GM21423 (cell line): Measurements from ENCODE around the gene FOXRED2.
"Not testable (repeated sequence)": the region's sequence is repeated elsewhere in the genome, so short reads cannot be mapped to it uniquely, and the experiment has no call there.

ENCODE experiments used
- ATAC-seq: cut with Tn5 transposase; IDR thresholded peaks from one replicate; pipeline ENCODE4 v1.9.1; 2021; ENCODE audit warnings: mild to moderate bottlenecking, moderate library complexity; ENCODE audit not compliant: unreplicated experiment

FOXRED2 gene

DNA sequence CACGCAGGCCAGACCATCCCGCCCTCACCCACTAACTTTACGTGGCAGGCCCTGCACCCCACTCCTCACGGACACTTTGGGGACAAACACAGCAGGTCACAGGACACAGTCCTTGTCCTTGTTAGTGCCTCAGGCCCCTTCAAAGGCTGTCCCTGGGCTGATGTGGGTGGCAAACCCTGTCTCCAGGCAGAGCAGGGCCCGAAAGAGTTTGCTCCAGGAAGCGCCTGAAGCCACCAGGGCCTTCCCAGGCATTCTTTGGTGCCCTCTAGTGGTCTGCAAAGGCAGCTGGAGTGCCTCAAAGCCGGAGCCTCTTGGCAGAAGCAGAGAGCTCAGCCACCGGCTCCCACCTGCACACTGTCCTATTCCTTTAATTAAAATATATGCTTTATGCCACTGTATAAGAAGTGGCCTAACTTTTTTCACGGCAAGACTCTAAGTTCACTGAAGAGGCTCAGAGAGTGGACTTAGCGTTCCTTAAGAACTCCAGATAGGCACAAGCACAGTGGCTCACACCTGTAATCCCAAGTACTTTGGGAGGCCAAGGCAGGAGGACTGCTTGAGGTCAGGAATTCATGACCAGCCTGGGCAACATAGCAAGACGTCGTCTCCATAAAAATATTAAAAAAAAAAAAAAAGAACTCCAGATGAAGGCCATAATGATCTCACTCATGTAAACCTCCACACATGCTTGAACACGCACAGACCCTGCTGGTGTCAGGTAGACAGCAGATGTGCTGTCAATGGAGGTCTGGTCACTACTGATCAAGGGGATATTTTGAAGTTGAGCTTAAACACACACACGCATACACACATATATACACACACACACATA is 36.5 kb downstream of the FOXRED2 start:
- ATAC-seq = peak; percentile 59

DNA sequence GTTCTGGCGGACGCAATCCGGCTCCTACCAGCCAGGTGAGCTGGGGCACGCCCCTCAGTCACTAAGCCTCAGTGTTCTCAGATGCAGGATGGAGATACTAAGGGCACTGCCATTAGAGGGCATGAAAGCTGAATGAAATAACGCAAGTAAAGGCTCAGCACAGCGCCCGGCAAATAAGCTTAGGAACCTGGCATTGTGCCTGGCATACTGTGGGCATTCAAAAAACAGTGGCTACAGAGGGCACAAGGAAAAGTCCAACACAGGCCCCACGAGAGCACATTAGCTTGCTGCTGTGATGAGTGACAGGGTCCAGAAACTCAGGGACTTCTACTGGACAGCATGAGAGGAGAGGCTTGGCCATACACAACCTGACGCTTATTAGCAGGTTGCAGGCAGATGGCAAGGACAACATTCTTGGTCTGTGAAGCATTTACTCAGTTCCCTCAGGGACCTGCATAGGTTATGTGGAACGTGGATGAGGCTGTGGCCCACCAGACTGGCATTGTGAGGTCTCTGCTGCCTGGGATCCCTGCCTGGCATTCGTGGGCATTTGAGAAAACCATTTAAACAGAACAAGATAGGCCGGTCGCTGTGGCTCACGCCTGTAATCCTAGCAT is 37.6 kb downstream of the FOXRED2 start:
- ATAC-seq = no peak

DNA sequence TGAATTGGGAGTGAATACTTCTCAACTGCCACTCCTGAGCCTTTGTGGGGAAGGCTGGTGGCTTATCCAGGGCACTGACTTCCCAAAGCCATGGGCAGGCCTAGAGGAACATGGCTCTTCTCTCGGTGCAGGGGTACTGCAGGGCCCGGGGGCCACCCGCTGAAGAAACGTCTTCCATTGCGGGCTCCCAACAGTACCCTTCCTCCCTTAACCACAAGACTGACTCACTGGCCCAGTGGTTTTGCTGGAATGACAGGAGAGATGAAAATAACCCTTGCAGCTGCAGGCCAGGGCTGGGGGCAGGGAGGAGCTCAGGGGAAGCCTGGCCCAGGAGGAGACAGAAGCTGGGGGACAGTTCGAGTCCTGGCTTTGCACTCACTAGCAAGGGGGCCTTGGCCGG is 38.9 kb downstream of the FOXRED2 start:
- ATAC-seq = no peak

DNA sequence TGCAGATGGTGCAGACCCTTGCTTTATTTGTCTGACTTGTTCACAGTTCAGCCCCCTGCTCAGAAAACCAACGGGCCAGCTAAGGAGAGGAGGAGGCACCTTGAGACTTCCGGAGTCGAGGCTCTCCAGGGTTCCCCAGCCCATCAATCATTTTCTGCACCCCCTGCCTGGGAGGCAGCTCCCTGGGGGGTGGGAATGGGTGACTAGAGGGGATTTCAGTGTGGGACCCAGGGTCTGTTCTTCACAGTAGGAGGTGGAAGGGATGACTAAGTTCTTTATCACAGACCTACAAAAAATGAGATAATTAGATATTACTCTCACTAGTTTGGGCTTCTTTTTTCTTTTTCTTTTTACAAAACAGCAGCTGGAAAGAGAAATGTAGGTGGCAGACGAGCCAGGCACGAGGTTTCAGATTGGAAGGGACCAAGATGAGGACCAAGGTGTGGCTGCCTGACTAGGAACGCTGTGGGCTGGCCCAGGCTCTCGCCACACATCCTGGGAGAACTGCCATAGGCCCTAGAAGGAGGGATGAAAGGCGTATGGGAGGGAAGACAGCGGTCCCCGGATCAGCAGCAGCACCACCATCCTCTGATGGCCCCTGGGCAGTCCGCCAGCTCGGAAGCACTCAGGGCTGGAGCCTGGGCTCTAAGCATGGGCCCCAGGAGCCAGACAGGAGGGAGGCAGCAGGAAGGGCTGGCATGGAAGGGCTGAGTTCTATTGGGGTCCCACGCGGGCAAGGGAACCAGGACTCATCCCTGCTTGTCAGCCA is 39.6 kb downstream of the FOXRED2 start:
- no peak for ATAC-seq

DNA sequence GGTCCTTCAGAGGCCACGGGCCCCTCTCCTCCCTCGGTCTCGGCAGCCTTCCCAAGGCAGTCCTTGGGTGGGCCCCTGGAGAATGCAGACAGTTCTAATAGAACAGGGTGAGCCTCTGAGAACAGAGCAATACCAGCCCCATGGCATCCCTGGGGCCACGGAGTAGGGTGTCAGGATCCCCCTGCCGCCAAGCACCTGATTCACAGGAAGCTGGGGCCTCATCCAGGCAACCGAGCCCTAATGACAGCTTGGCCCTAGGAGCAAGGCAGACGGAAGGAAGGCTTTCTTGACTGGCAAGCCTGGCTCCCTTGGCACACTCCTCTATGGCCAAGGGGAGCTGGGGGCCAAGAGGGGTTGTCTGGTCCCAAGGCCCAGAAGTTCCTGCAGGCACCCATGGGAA is 40.6 kb downstream of the FOXRED2 start:
- ATAC-seq = no peak

DNA sequence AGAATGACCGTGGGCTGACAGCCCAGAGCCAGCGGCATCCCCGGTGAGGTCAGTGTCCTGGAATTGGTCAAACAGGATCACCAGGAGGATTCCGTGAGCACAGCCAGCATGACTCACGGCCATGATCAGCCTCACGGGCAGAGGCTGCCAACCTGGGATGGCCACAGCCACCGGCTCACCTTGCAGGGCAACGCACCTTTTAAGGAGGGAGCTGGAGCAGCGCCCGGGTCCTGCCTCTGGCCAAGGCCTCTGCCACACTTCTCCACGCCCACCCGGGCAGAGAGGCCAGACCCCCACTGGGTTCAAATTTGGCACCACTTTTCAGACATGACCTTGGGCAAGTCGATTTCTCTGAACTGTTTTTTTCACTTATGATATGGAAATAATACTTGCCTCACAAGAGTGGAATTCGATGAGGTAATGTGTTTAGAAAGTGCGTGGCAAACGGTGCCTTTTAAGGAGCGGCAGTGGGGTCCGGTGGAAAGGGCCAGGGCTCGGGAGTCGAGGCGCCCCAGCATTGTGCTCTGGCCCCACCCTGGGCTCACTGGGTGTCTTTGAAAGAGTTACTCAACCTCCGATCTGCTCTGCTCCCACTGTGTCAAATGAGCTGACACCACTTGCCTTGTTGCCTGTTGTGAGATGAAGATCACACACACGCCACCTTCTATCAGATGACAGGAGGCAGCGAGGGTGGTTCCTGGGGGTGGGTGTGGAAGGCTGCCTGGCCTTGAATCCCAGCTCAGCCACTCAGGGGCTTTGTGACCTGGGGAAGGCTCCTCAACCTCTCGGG is 41.4 kb downstream of the FOXRED2 start:
- ATAC-seq = no peak

DNA sequence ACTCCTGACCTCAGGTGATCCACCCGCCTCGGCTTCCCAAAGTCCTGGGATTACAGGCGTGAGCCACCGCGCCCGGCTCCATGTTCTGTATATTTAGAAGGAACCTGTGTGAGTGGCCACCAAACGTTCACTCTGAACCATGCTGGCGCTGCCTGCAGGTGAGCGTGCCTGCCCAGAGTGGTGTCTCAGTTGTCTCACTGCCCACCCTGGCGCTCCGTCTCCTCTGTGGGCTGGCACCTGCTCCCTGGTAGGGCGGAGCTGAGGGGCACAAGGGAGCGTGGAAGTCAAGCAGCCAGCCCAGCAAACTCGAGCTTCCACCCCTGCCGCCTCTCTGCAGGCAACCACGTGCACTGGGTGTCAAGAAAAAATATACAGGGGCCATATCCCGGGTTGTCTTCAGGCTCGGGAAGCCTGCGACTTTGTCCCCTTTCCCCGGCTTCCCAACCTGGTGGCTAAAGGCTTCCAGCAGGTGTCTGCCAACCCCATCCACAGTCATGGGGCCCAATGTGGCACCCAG is 42.1 kb downstream of the FOXRED2 start:
- ATAC-seq = no peak

DNA sequence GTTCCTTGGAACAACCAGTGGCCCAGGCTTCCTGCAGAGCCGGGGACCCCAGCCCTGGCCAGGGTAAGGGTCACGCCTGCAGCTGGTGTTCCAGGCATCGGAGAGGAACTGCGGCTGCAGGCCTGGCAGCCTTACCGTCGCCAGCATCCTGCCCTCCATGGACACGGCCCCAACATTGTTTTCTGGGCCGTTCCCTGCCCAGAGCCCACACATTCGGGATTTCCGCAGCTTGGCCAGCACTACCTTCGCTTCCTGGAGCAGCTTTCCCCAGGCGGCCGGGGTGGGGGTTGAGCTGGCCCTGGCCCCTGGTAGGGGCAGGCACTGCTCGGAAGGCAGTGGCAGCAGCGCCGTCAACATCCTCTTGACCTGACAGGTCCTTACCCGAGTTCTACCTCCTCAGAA is 43.1 kb downstream of the FOXRED2 start:
- no peak for ATAC-seq

DNA sequence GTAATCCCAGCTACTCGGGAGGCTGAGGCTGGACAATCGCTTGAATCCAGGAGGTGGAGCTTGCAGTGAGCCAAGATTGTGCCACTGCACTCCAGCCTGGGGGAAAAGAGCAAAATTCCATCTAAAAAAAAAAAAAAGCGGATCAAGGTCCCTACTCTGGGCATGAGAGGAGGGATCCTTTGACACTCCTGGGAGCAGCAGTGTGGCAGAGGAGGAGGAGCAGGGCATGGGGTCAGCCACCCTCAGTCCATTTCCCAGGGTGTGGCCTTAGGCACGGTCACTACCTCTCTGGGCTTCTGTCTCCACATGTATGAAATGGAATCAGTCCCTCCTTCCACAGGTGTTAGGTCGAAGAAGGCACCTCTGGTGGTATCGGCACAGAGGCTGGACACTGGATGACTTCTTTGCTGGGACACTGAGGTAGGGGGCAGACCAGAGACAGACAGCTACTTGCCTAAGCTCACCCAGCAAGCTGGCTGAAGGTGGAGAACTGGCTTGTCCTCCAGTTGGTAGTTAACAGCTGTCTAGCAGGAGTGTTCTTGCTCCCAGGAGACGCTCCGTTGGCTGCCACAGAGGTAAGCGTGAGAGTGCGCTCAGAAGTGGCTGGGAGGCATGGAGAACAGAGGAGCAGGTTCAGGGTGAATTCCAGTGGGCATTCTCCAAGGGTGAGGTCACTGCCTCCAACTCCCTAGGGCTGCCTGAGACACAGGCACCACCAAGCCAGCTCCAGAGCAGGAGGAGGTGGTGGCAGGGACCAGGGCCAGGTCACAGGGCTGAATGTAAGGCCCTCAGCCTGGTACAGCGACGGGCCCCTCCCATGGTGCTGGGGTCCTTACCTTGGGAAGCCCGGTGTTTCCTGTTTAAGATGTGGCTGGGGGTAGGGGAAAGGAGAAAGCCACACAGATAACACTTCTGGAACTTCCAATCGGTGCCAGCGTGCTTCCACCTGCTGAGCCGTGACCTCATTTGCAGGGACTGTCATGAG is 44.9 kb downstream of the FOXRED2 start:
- ATAC-seq = no peak

DNA sequence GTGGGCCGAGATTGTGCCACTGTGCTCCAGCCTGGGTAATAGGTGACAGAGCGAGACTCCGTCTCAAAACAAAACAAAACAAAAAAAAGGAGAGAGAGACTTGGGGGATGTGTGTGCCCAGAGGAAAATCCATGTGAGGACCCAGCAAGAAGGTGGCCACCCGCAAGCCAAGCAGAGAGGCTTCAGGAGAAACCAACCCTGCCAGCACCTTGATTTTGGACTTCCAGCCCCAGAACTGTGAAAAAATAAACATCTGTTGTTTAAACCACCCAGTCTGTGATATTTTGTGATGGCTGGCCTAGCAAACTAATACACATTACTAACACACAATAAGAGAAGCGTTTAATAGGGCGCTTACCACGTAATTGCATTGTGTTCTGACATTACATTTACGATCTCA is 46.6 kb downstream of the FOXRED2 start:
- ATAC-seq = no peak

DNA sequence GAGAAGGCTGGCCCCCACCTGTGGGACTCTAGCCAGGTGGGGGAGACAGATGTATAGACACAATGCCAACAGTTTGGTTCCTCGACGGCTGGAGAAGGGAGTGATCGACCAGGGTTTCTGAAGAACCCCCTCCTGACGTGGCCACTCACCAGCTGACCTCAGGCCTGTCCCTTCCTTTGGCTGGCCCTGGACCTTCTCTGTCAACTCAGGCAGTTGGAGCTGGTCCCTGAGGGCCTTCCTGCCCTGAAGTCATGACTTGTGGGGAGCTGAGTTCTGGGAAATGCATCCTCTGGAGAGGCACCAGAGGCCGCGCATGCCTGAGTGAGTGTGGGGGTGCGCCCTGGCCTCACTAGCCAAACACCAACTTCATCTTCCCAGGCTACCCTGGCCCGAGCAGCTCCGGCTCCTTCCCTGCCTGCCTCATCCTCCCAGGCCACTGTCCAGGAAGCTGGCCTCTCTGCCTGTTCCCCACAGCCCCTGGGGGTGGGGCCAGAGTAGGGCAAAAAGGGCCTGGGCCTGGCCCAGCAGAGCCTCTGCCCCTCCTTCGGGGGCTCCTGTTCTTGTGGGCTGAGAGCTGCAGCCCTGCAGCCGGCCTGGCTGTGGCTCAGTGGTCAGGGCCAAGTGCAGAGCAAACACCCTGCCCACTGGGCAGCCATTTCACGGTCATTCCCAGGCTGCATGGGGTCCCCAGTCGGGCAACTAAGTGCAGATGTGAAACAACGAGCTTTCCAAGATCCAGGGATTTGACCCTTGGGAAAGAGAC is 49.0 kb downstream of the FOXRED2 start:
- no peak for ATAC-seq

DNA sequence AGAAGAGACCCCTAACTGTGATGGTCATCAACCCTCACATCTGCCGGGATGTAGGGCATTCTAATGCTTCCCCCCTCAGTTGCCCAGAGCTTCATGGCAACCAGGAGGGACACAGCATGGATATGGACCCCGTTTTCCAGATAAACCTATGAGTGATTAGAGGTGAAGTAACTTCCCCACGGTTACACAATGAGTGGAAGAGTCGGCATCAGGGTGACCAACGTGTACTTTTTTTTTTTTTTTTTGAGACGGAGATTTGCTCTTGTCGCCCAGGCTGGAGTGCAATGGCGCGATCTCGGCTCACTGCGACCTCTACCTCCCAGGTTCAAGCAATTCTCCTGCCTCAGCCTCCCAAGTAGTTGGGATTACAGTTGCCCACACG is 50.4 kb downstream of the FOXRED2 start:
- no peak for ATAC-seq

DNA sequence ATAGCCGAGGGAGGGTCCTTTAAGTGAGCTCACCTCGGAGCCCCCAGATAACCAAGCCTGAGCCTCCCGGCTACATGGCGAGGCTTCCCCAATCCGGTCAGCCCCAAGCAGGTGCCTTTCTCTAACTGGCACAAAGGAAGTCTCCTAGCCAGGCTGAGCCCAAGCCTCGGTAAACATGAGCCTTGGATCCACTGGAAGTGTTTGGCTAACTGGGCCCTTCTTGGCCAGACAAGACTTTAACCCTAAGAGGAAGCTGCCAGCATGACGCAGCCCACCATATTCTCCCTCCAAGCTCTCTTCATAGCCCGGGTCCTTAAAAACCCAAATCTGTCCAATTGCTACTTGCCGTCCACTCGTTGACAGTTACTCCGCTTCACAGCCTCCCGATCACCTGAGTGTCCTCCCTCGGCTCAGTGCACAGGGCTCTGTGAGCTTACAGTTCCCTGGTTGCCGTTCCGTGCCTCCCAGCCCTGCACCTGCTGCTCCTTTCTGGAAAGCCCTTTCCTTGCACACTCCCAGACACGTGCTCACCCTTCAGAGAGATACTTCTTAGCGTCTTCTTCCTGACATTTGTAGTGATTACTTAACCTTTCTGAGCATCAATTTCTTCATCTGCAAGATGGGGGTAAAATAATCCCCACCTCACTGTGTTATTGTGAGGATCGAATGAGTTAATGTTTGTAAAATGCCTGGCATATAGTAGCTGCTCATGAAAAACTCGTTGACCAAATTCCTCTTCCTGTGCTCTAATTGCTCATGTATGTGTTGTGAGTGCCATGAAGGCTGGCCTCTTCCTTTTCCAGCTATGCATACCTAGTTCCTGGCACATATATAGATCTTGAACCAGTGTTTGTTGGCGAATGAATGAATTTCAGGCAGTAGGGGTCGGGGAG is 51.0 kb downstream of the FOXRED2 start:
- ATAC-seq = no peak

DNA sequence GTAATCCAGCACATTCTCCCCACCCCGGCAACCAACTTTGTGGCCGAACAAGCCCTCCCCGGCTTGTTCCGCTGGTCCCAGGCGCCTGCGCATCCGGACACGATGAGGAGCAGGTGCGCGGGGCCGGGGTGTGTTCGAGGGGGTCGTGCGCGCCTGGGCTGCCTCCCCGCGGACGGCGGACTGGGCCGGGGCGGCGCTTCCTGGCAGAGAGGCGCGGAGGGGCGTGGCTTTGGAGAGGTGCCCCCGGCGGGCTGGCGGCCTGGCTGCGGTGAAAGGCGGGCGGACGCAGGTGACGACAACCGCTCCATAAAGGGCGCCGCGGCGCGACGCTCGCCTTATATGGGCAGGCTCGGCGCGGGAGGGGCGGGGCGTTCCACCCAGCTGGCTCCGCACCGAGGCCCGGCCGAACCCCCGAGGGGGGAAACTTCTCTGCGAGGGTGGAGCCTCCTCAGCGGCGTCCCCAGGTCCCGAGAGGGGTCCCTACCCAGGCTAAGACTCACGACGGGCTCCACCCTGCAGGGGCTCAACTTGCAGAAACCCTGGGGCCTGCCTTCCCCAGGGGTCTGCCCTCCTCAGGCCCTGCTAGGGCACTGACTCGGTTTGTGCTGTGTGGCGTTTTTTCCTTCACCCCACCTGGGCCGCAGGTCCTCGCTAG is 51.8 kb downstream of the FOXRED2 start:
- peak; percentile 55 for ATAC-seq

DNA sequence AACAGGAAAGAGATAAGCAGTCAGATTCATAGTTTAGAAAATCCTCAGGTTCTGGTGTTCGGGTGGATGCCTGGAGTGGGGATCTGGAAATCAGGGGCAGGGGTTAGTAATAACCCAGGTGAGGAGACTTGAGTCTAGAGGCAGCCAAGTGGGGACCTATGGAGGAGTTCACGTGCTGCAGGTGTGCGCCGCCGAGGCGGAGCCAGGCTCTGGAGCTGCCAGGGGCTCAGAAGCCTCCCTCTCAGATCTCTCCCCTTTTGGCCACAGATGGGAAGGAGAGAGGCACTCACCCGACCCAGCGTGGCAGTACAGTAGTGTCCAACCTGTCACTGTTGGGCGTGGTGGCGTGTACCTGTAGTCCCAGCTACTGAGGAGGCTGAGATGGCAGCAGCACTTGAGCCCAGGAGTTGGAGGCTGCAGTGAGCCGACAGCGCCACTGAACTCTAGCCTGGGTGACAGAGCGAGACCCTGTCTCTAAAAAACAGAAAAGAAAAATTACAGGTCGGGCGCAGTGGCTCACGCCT is 52.9 kb downstream of the FOXRED2 start:
- no peak for ATAC-seq

DNA sequence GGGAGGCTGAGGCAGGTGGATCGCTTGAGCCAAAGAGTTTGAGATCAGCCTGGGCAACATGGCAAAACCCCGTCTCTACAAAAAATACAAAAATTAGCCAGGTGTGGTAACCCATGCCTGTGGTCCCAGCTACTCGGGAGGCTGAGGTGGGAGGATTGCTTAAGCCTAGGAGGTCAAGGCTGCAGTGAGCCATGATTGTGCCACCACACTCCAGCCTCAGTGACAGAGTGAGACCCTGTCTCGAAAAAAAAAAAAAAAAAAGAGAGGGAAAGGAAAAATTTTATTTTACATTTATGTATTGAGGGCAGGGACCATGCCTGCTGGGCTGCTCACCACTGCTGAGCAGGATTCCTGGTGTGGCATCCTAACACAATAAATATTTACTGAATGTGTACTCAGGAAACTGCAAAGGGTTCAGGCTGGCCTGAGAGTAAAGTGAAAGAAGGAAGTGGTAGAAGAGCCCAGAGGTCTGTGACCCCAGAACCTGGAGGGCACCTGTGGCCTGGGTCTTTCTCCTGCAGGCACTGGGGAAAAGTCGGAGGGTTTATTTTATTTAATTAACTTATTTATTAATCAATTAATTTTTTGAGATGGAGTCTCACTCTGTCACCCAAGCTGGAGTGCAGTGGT is 53.7 kb downstream of the FOXRED2 start:
- not testable (repeated sequence) for ATAC-seq
